GM18520 (cell line): ENCODE measurements around the gene DHRS2.
"Not testable (repeated sequence)": the region's sequence is repeated elsewhere in the genome, so short reads cannot be mapped to it uniquely, and the experiment has no call there.

Experiments used
- ATAC-seq: cut with Tn5 transposase; IDR thresholded peaks from one replicate; pipeline ENCODE4 v1.9.1; 2021; ENCODE audit not compliant: unreplicated experiment

DHRS2 gene

DNA sequence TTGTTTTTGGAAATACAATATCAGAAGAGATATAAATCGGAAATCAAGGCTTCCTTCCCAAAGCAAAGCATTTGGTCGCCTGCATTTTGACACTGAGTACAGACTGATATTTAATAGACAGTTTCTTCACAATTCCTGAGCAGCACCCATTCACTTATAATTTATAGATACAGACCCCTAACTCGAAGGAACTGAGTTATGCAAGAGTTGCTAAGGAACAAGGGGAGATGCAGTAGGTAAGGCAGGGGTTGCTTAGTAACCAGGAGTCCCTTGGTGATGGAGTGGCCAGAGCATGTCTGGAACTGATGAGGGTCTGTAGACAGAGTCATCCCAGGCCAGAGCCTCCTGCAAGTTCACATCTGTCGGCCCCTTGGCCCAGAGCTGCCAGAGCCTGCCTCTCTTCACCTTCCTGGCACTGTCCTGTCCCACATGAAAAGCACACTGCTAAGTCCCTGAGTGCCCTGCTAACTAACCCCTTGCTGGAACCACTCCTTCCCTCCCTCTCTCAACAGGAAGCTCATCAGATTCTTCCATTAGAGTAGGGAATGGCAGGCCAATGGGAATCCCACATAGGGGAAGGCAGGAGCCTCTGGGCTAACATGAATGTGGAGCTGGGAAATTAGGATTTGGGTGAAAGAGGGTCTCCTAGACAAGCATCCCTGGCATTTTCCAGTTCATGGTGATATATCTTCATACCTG, 3.6 kb upstream of the DHRS2 start:
- ATAC-seq: no peak

DNA sequence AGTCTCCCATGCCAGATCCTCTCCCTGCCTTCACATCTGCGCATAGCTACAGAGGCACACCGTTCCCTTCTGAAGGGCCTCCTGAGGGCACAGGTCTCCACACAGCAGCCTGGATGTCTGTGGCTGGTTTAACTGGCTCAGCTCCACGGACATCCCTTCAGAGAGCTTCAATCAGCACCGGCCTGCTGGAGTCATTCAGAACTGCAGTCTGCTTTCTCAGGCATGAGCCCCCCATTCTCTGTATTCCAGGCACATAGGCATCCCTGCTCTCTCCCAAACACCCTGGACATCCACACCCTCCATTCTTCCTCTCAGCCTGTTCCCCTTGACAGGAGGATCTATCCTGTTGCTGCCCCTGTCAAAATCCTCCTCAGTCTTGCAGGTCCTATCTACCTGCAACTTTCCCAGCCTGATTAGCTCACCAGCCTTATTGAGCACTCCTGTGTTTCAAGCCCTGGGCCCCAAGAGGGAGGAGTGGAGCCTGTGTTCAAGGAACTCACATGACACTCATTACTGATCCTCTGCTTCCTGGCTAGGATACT, 2.9 kb upstream of the DHRS2 start:
- no peak for ATAC-seq

- ATAC-seq: not testable (repeated sequence)
Observed at GRCh38 chr14:23634698-23635412, 1.3 kb upstream of the DHRS2 start.

GRCh38 chr14:23637312-23637654, 1.1 kb downstream of the DHRS2 start:
- ATAC-seq: not testable (repeated sequence)

GRCh38 chr14:23637655-23638413, 1.7 kb downstream of the DHRS2 start:
- ATAC-seq: not testable (repeated sequence)

- no peak for ATAC-seq
Observed at GRCh38 chr14:23638414-23639047, 2.4 kb downstream of the DHRS2 start.

DNA sequence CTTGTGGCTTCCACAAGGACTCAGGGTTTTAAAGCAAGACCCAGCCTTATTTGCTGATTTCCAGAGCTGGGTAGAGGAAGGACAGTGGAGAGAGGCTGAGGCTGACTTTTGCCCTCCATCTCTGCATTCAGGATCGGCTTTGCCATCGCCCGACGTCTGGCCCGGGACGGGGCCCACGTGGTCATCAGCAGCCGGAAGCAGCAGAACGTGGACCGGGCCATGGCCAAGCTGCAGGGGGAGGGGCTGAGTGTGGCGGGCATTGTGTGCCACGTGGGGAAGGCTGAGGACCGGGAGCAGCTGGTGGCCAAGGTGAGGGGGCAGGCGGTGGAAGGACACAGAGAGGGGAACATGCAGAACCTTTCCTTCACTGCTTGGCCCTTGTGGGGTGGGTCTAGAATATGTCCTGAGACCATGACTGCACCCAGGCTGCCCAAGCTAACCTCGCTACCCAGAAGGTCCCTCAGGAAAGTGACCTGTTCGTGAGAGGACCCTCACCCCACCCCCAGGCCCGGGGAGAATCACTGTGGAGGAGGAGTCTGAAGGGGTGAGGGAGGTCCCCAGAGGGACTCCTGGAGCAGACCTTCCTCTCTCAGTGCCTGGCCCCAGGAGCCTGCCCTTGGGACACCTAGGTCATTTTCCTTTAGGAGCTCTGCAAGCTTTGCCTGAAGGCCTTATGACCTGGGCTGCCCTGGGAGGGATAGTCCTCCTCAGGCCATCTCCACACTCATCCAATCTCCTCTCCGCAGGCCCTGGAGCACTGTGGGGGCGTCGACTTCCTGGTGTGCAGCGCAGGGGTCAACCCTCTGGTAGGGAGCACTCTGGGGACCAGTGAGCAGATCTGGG, 3.1 kb downstream of the DHRS2 start:
- ATAC-seq: no peak

DNA sequence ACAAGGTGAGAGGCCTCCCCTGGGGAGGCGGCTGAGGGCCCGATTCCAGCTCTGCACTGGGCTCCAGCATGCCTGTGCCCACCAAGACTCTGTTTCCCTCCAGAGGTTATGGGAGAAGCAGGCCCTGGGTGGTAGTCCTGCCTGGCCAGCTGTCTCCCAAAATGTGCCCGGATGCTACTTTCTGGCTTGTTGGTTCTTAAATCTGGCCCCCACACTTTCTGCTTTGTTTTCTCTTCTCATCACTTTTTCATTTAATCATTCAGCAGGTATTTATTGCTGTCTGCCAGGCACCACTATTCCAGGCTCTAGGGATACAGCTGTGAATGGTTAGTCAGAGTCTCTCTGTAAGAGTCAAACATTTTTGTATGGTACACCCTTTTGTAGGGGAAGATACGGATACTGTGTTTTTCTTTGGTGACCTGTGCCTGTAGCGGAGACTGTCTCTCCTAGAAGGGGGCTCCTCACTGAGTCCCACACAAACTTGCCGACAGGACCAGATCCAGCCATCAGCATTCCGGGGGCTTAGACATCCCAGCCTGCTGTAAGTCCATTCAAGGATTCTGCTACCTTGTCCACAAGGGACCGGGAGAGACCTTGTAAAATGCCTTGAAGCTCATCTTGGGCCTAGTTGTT, 3.8 kb downstream of the DHRS2 start:
- ATAC-seq: no peak

DNA sequence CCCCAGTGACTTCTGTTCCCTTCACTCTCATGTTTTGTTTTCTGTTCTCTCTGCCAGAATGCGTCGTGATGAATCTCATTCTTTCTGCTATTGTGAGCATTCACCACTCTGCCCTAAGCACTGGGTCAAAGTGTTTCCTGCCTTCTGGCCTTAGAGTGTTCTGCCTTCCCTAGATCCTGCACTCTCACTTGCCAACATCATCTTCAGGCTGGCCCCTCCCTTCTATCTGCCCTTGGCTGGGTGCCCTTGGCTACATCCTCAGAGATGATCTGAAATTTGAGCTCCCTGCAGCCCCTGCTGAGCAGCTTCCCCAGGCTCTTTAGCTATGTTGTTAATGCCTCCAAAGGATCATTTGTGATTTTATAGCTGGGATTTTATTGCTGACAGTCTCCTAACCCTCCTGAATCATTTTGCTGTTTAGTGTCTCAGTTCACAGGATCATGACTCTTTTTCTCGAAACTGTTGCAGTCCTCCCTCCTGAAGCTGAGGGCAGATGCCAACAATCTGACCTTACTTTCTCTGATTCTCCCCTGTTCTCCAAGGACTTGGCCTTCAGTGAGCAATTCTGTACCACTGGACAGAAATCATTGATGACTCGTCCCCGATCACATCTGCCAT, 4.5 kb downstream of the DHRS2 start:
- no peak for ATAC-seq

GRCh38 chr14:23641180-23641914, 5.2 kb downstream of the DHRS2 start:
- no peak for ATAC-seq

- ATAC-seq: no peak
Observed at GRCh38 chr14:23641915-23642588, 5.9 kb downstream of the DHRS2 start.

DNA sequence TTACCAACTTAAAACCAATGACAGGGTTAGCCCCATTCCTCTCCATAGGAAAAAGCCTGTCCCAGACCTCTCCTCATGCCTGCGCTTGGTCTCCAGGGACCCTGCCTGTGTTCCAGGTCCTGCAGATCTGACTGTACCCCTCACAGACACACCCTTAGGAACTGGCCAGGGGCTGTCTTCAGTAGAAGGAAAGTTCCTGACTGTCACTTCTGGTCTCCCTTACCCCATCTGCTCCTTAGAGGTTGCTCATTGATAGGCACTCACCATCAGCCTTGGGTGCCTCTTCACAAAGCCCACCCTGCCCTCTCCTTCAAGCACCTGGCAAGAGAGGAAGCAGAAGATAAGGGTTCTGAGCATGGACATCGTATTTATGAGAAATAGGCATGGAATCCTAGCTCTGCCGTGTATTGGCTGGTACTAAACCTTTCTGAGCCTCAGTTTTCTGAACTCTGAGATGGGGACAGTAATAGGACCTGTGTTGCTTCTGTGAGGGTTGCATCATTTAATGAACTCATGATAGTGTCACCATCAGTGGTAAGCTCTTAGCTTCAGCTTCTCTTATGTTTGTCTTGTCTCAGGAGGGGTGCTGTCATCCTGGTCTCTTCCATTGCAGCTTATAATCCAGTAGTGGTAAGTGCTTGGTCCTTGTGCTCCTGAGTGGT, 7.5 kb downstream of the DHRS2 start:
- no peak for ATAC-seq

DNA sequence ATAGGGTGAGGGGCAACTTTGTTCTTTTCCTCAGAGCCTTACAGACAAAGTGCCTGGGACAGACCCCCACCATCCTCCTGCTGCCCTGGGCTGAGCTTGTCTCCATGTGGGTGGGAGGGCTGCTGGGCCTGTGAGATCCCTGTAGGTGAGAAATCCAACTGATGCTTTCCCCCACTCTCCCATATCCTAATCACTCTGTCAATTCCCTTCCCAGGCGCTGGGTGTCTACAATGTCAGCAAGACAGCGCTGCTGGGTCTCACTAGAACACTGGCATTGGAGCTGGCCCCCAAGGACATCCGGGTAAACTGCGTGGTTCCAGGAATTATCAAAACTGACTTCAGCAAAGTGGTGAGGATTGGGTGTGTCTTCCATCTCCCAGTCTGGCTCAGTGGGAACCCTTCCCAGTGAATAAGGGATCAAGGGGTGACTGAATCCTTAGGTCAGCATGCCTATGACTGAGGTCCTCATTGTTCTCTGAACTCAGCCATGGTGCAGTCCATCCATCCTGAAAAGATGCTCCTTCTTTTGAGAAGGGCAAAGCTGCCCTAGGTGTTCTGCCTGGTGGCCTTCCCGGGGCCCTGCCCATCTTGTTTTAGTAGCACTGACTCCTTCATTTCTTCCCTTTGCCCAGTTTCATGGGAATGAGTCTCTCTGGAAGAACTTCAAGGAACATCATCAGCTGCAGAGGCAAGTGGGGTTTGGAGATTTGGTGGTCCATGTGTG, 8.2 kb downstream of the DHRS2 start:
- ATAC-seq: no peak

DNA sequence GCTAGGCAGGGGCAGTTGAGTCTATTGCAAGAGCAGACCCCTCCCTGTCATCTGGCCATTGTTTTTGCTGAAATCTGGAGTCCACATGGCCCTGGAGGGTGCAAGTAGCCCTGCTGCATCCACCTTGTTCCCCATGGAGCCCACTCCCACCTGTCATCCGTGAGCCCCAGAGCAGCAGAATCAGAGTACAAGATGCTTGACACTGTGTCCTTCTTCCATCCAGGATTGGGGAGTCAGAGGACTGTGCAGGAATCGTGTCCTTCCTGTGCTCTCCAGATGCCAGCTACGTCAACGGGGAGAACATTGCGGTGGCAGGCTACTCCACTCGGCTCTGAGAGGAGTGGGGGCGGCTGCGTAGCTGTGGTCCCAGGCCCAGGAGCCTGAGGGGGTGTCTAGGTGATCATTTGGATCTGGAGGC, 8.8 kb downstream of the DHRS2 start:
- no peak for ATAC-seq

DNA sequence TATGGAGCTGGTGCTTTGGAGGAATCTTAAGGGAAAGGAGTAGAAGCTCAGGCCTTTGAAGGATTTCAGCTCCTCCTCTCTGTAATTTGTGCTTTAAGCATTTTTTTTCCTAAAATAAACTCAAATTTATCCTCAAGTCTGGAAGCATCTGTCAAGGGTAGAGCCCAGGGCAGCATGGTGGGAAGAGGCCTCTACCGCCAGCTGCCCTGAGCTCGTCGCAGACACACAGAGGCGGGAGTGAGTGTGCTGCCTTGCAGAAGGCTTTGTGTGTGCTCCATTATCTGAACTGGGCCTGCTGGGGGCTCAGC, 9.3 kb downstream of the DHRS2 start:
- no peak for ATAC-seq

DNA sequence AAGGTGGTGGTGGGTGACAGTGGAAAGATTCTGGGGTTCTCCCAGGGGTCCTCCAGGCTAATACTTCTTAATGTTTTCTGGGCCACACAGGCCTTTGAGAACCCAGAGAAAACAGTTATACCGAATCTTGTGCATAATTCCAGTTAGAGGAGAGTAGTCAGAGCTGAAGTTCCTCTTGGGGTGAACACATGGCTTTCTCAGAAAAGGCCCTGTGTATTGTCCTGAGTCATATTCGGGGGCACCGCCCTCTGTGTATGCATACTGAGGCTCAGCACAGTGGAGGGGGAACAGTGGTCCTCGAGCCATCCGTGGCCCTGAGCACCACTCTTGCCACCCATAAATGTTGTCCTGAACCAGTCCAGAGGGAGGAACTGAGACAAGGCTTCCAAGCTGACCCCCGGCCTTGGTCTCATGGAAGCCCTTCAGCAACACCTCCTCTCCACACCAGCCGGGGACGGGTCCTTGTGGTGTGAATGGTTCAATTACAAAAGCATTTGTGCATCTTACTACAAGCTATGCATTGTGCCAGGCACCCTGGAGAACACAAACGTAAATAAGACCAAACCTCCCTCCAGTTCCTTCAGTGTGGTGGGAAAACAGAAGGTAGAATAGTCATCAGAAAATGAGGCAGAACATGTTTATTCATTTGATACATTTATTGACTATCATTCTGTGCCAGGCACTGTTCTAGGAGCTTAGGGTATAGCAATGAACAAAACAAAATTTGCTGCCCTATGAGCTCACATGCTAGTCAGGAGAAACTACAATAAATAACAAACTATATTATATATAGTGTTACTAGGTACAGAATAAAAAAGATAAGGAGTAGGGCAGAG, 9.9 kb downstream of the DHRS2 start:
- no peak for ATAC-seq
